PFSK-1 (cell line): ENCODE data around the gene PDPK1.

Experiments used
- POLR2AphosphoS5 ChIP-seq: IDR thresholded peaks from 2 replicates; pipeline ENCODE4 v1.6.1; 2012; ENCODE audit warnings: low read depth, mild to moderate bottlenecking, control low read depth, low read length, moderate library complexity
- SIN3A ChIP-seq: IDR thresholded peaks from 2 replicates; pipeline ENCODE4 v1.6.1; 2012; ENCODE audit warnings: mild to moderate bottlenecking, low read length, moderate library complexity, borderline replicate concordance; ENCODE audit not compliant: insufficient read depth

GRCh38 chr16:2587891-2588565 lies 50.2 kb downstream of the PDPK1 start:
- TF ChIP-seq POLR2AphosphoS5, result no peak
- no peak for TF ChIP-seq SIN3A
